HepG2 (cell line): Measurements from ENCODE around the gene OGFOD3.
"Not testable (repeated sequence)": the region's sequence is repeated elsewhere in the genome, so short reads cannot be mapped to it uniquely, and the experiment has no call there.

Experiments used
- ATF3 ChIP-seq: sonication (generic); formaldehyde crosslinking; IDR thresholded peaks from 2 replicates; pipeline ENCODE4 v1.4.0; 2020; ENCODE audit warnings: missing genetic modification reagents
- CREB1 ChIP-seq, 2 experiments: fragments of 450-650 bp in 1 of 2; IDR thresholded peaks; 2 replicates each; pipeline ENCODE4 v1.6.1; 2016 to 2017; ENCODE audit warnings: control low read depth in 1 of 2, mild to moderate bottlenecking in 1 of 2, missing compliant biosample characterization in 1 of 2, missing genetic modification characterization in 1 of 2
- STAT6 ChIP-seq: sonication (generic); formaldehyde crosslinking; IDR thresholded peaks from 2 replicates; pipeline ENCODE4 v1.4.0; 2020; ENCODE audit warnings: missing genetic modification reagents, mild to moderate bottlenecking, borderline replicate concordance
- ZMAT3 ChIP-seq: sonication (generic); formaldehyde crosslinking; conservative IDR thresholded peaks from 2 replicates; pipeline ENCODE4 v1.7.0; 2021; ENCODE audit warnings: missing genetic modification reagents
- ZNF775 ChIP-seq: sonication (generic); formaldehyde crosslinking; IDR thresholded peaks from 2 replicates; pipeline ENCODE4 v1.4.0; 2020; ENCODE audit warnings: missing genetic modification reagents, mild to moderate bottlenecking, moderate library complexity, borderline replicate concordance

- not testable (repeated sequence) for TF ChIP-seq ATF3; CREB1 (IDR thresholded peaks at IDR 0.05); CREB1 (CRISPR knock-in tag; IDR thresholded peaks at IDR 0.05); ZNF775 (CRISPR knock-in tag); STAT6; ZMAT3 (CRISPR knock-in tag)
Observed at GRCh38 chr17:82382220-82382932, 36.0 kb downstream of the OGFOD3 start.
